GM15510 (cell line): ENCODE results near the gene GINS2.

Experiments used
- POLR2A ChIP-seq: IDR thresholded peaks from 3 replicates; pipeline ENCODE4 v1.6.1; 2011; ENCODE audit warnings: borderline replicate concordance; ENCODE audit not compliant: insufficient read length; ENCODE audit errors: extremely low read depth

Gene GINS2

DNA sequence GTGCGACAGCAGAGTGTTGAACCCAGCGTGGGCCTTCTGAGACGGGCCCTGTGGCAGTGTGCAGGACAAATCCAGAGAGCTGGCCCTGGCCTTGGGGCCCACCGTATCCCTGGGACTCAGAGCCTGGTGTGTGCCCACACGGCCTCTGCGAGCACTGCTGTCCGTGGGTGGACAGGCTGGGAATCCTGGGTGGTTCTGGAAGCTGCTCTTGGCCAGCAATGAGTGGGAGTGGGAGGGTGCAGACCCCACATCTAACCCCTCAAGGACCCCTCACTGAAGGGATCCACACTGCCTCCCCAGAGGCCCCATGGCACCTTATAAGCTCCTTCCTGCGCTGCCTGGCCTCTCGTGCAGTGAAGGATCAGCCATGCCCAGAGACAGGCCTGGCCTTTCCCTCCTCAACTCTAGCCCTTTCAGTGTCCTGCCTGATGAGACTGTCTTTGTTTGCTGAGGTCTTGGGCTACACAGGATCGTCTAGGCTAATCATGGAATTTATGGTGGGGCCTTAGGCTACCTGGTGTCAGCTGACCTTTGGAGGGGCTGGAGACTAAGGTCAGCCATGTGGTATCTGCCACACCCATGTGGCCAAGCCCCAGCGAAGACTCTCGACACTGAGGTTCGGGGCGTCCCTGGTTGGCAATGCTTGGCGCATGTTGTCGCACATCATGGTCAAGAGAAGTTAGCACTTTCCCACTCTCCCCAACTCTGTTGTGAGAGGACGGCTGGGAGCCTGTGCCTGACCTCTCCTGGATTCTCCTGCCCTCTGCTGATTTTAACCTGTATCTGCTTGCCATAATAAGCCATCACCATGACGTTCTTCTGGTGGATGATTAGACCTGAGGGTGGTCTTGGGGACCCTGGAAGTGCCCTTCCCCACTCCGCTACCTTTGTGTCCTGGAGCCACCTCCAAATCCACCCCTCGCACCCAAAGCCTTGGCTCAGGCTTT, 16.4 kb upstream of the GINS2 start:
- no peak for TF ChIP-seq POLR2A

DNA sequence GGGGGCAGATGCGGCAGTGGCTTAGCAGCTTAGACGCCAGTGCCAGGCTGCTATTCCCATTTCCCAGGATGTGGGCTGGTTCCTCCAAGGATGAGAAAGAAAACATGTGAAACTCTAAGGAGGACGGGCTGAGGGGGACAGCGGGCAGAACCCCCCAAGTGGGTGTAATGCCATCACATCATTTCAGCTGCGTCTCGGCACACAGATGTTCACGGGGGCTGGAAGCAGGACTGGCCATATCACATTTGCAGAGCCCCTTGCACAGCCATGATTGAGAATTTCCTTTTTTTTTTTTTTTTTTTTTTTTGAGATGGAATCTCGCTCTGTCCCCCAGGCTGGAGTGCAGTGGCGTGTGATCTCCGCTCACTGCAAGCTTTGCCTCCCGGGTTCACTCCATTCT, 15.3 kb upstream of the GINS2 start:
- TF ChIP-seq POLR2A, result no peak

DNA sequence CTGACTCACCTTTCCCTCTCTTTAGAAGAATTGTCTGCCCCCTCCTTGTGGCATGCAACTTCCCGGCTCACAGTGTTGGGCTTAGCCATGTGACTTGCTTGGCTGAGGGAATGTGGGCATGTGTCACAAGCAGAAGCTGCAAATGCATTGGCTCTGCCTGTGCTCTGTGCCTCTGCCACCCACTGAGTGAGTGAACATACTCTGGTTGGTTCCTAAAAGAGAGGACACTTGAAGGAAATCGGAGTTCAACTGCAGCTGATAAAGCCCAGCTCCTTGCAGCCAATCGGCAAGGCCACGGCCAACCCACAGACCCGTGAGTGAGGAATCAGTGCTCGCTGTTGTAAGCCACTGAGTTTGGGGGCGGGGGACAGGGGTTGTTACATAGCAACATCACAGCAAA, 10.9 kb upstream of the GINS2 start:
- no peak for TF ChIP-seq POLR2A

DNA sequence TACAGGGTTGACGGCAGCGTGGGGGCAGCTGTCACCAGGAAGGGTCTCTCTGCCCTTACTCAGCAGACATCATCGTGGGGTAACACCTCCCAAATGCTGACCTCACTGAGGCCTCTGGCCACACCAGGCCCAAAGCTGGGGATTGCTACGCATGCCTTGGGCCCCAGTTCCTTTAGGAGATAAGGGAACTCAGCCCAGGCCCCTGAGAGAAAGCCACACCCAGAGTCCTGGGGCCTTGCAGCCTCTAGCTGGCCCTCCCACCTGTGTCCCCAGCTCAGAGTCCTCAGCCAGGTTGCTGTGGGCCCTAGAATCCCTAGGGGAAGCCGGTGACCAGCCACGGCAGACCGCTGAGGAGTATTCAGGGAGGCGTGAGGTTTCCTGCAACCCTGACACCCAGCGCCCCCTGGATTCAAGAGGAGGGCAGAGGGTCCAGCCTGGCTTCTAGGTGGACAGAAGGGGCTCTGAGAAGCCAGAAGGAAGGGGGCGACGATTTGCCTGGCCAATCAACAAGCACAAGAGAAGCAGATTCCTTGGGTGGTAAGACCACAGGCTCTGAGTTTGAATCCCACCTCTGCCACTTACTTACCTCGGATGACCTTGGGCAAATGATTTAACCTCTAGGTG, 10.3 kb upstream of the GINS2 start:
- no peak for TF ChIP-seq POLR2A

DNA sequence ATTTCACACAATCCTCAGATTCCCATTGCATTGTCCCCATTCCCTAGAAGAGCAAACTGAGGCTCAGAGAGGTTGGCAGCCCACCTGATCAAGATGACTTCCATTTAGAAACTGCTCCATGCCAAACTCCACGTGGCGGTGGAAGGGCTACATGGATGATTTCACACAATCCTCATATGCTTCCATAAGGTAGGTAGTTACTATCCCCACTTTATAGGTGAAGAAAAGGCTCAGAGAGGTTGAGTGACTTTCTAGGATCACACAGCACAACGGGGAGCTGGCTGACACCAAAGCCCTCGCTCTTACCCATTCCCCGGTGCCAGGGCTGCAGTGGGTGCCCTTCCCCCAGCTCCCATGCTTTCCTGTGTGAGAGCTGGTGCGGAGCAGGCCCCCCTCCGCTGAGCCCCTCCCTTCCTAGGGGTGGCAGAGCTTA, 9.7 kb upstream of the GINS2 start:
- TF ChIP-seq POLR2A, result no peak

DNA sequence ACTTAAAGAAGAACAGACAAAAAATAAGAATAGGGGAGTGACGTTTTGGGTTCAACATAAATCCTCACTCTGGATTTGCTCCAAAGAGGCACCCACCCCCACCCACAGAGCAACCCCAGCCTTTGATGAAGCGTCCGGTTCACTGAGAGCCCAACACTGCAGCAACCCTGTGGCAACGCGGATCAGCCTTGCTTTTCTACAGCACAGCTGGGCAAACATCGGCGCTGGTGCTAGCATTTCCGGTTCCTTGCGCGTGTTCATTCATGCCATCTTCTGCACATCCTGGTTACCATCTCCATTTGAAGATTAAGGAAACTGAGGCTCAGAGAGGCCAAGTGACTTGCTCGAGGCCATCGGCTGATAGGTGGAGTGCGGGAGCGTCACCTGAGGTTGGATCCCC, 8.7 kb upstream of the GINS2 start:
- no peak for TF ChIP-seq POLR2A

DNA sequence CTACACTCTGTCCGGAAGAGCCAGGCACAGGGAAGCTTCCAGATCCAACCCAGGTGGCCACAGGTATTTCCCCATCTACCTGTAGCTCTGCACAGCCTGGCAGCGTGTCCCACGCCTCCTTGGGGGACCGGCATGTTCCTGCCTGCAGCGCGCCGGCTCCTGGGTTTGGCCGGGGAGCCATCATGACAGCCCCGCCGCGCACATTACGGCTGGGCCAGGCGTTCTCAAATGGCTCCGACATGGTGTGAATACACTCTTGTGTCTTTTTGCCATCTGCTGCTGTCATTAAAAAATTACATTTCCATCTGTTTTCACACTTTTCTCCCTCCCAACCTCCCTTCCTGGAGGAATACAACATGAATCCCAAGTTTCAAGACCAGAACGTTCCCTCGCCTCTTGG, 8.0 kb upstream of the GINS2 start:
- no peak for TF ChIP-seq POLR2A

DNA sequence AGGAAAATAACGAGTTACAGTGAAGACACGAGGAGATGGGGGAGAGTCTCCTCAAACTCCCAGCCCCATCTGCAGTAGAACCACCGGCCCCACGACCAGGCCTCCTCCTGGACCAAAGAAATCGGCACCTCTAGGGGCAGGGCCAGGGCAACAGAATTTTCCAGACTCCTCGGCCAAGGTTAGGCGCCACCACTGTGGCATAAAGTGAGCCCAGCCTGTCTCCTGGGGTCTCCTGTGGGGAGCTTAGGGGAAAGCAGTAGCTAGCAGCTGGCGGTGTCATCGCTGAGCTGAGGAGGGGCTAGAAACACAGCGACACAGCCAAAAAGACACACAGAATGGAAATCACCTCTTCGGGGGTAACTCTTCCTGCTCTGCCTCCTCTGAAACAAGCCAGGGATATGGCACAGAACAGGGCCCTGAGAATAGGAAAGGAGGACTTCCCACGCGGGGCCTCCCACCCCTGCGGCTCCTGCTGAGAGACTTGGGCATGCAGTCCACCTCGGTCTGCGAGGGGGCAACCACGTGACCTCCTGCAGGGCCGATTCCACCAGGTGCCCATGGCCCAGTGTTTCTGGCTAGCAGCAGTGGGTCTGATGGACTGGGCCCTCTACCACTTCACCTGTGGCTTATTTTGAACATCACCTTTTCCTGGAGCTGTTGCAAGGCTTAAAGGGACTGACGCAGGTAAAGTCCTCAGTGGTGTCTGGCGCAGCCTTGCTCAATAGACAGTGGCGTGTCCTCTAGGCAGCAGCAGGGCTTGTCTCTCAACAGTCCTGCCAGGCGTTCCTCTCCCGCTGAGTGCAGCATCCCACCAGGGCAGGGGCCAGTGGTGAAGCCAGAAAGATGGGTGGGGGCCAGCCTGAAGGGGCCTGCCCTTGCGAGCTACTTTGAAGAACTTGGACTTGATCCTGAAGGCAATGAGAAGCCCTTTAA, 6.7 kb upstream of the GINS2 start:
- TF ChIP-seq POLR2A, result no peak

DNA sequence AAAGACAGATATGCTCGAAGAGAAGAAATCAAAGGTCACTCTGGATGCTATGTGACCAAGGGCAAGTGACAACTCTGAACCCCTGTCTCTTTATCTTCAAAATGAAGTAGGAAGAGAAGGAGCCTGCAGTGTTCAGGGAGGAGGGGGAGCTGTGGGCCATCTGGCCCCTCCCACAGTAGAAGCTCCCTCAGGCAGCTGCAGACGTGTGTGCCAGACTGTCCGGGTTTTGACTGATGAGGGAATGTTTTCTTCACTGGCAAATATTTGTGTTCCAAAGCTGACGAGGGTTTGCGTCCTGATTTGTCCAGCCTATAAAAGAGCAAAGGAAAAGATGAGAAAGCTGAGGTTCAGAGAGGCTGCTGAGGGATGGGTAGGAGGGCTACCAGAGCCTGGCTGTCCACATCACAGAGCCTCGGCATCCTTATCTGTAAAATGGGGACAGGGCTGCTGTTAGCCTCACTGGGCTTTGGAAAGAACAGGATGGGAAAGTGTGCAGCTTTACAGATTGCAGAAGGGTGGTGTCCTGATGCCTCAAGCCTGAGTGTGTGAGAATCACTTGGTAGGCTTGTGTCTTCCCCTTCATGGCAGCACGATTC, 1.8 kb upstream of the GINS2 start:
- no peak for TF ChIP-seq POLR2A

DNA sequence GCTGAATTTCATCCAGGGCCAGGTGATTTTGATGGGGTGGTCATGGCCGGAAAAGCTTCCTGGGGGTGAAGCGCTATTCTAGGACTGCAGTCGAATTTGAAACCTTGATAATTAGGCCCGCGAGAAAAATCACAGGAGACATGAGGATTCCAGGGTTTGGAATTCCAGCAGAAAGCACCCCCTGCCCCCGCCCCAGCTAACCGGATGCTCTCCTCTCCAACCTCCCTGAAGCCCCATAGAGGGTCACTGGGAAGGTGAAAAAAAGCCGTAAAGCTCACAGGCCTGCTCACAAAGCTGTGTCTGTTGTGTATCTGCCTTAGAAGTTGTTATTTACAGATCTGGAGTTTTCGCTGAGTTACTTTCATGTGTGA, 1.2 kb upstream of the GINS2 start:
- no peak for TF ChIP-seq POLR2A

DNA sequence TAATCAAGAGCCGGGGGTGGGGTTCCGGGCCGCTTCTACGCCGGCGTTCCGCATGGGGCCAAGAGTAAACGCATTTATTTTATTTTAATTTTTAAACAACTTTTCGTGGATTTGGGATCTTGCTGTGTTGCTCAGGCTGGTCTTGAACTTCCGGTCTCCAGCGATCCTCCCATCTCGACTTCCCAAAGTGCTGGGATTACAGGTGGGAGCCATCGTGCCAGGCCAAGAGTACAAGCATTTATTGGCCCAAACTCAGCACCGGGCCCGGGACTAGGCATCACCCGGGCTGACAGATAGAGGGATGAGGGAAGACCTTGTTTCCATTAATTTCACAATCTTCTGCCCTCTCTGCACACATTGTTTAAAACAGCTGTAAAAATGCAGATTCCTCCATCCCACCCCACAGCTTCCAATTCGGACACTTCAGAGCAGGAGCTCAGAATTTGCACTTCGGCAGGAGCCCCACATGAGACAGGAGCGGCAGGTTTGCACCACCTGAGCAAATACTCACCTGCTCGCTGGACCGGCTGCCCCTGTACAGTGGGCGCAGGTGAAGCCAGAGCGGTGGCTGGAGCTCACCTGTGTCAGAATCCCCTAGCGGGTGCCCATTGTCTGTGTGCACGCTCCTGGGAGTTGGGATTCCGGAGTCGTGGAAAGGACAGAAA, 663 bp upstream of the GINS2 start:
- no peak for TF ChIP-seq POLR2A

DNA sequence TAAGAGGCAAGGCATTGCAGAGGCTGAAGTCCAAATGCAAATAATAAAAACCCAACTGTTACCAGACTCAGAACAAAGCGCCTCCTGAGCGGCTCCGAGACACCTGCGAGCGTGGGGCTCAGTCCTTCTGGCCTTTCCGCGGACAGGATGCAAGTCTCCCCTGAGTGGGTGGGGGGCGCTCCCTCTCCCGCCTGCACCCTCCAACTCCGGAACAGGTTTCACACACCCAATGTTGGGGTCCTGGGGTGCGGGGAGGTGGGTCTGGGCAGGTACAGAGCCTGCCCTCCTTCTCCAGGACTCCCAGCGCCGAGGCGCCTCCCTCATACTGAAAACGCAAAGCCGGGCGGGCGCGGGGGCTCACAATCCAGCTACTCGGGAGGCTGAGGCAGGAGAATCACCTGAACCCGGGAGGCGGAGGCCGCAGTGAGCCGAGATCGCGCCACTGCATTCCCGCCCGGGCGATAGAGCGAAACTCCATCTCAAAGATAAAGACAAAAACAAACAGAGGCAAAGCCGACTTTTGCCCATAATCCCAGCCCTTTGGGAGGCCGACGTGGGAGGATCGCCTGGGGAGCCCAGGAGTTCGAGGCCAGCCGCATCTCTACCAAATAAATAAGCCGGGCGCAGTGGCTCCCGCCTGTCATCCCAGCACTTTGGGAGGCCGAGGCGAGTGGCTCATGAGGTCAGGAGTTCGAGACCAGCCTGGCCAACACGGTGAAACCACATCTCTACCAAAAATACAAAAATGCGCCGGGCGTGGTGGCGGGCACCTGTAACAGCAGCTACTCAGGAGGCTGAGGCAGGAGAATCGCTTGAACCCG, 893 bp downstream of the GINS2 start:
- TF ChIP-seq POLR2A, result no peak

DNA sequence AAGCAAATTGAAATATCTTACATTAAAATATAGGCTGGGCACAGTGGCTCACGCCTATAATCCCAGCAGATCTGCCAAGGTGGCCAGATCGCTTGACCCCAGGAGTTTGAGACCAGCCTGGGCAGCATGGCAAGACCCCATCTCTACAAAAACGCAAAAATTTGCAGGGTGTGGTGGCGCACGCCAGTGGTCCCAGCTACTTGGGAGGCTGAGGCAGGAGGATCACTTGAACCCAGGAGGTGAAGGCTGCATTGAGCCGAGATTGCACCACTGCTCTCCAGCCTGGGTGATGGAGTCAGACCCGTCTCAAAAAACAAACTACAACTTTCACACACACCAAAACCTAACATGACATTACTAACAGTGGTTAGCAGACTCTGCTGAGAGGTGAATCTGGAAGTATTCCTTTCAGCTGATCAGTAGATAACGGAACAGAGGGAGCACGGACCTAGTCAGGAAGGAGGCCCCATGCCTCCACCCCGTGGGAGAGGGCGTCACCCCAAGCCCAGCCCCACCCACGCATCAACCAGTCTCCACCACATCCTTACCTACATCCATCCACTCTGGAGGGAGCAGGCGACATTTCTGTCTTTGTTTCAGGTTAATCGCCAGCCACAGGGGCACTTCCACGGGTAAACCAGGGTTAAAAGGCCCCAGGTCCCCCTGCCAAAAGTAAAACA, 1.7 kb downstream of the GINS2 start:
- TF ChIP-seq POLR2A, result no peak
